Activated naive CD4-positive, alpha-beta T cell treated with anti-CD3 and anti-CD28 coated beads for 36 hours (primary cell): ENCODE data around the gene LMNB1. TPM values are rescaled to one million over a fixed set of nuclear protein-coding genes. Genes with fewer than 3 reads are reported as not detected.
"Not testable (repeated sequence)": the region's sequence is repeated elsewhere in the genome, so short reads cannot be mapped to it uniquely, and the experiment has no call there.

Experiments
- CTCF ChIA-PET: fragments of 350-600 bp; sonication (Branson Sonifier 250); formaldehyde crosslinking; loops from one replicate; lab custom pipeline; 2021; ENCODE audit warnings: antibody characterized with exemption; lab: Charles Lee
- DNase-seq: peaks from one replicate; pipeline ENCODE4 v3.0.0-alpha.2; 2020
- H3K27ac Mint-ChIP-seq: one replicate; pipeline ENCODE4 v1.8.0; 2021; ENCODE audit warnings: mild to moderate bottlenecking, mixed read lengths
- H3K27me3 Mint-ChIP-seq: one replicate; pipeline ENCODE4 v1.8.0; 2021; ENCODE audit warnings: low read depth, mixed read lengths
- H3K36me3 Mint-ChIP-seq: one replicate; pipeline ENCODE4 v1.8.0; 2021; ENCODE audit warnings: low read depth, mixed read lengths
- H3K4me1 Mint-ChIP-seq: one replicate; pipeline ENCODE4 v1.8.0; 2021; ENCODE audit warnings: low read depth, mixed read lengths
- H3K4me3 Mint-ChIP-seq: one replicate; pipeline ENCODE4 v1.8.0; 2021; ENCODE audit warnings: mild to moderate bottlenecking, moderate library complexity, mixed read lengths
- H3K9me3 Mint-ChIP-seq: one replicate; pipeline ENCODE4 v1.8.0; 2021; ENCODE audit warnings: mixed read lengths
- intact Hi-C: fragments of 100-400 bp; cut with micrococcal nuclease; formaldehyde crosslinking; loops from one replicate; pipeline ENCODE4 v1.15.1; 2023
- total RNA-seq, 2 experiments: library from RNA; stranded (reverse); gene quantifications; one replicate each; pipeline ENCODE4 v1.2.3, GENCODE V29; 2021

Gene LMNB1
- 100 to 1,000 TPM; 274 to 289 TPM for total RNA-seq

GRCh38 chr5:126776499-126777256 lies at the start of gene LMNB1:
LMNB1 (plus strand) TSS chr5:126777136; CDS start chr5:126777509, 373 bp downstream.
- intact Hi-C loops: loop anchor here (1.0 to 10.0 kb wide), 4 partner anchors 14 to 297 kb away; partner anchors contain the start of gene C5orf63
- CTCF ChIA-PET: interaction anchor here (0.8 to 5.3 kb wide), 14 partner anchors 11 to 101 kb away, joined by 3 to 154 read pairs (median 6); no protein-coding TSS in a partner anchor
- Mint-ChIP-seq H3K9me3 (no peaks in the 10 kb centered on the region), H3K36me3 (peaks cover 38% of the 10 kb centered on the region), H3K4me1 (peaks cover 26% of the 10 kb centered on the region), H3K27ac (peak within 1 kb of the TSS; percentile 97), H3K27me3 (no peaks in the 10 kb centered on the region), H3K4me3 (peak within 1 kb of the TSS; percentile 96)
- DNase-seq: peak; percentile 97

GRCh38 chr5:126732716-126733115 lies 44.2 kb upstream of the LMNB1 start:
- CTCF ChIA-PET: interaction anchor here (0.7 kb wide), 1 partner anchor 43 kb away, joined by 3 read pairs; no protein-coding TSS in a partner anchor
- no peak for DNase-seq
- Mint-ChIP-seq H3K4me3 (no peak overlapping the region), H3K27ac (no peak overlapping the region), H3K4me1 (peaks cover 14% of the 10 kb centered on the region), H3K9me3 (no peaks in the 10 kb centered on the region), H3K27me3 (peaks cover 1% of the 10 kb centered on the region), H3K36me3 (no peaks in the 10 kb centered on the region)
- intact Hi-C loops: no loop called here

GRCh38 chr5:126734573-126734972 lies 42.4 kb upstream of the LMNB1 start:
- peaks cover 14% of the 10 kb centered on the region for H3K4me1 Mint-ChIP-seq
- intact Hi-C loops, H3K36me3 Mint-ChIP-seq, H3K9me3 Mint-ChIP-seq, H3K27me3 Mint-ChIP-seq, CTCF ChIA-PET, H3K4me3 Mint-ChIP-seq, DNase-seq, H3K27ac Mint-ChIP-seq: not testable (repeated sequence)

- CTCF ChIA-PET: no interaction called here
- Mint-ChIP-seq H3K27me3 (peaks cover 3% of the 10 kb centered on the region), H3K4me1 (peaks cover 4% of the 10 kb centered on the region), H3K27ac (no peak overlapping the region), H3K36me3 (no peaks in the 10 kb centered on the region), H3K4me3 (no peak overlapping the region), H3K9me3 (no peaks in the 10 kb centered on the region)
- DNase-seq: no peak
- intact Hi-C loops: no loop called here
Observed at GRCh38 chr5:126736141-126736540, 40.8 kb upstream of the LMNB1 start.

- DNase-seq: no peak
- CTCF ChIA-PET: no interaction called here
- Mint-ChIP-seq H3K9me3 (no peaks in the 10 kb centered on the region), H3K27ac (no peak overlapping the region), H3K27me3 (peaks cover 3% of the 10 kb centered on the region), H3K4me1 (peaks cover 14% of the 10 kb centered on the region), H3K4me3 (no peak overlapping the region), H3K36me3 (no peaks in the 10 kb centered on the region)
- intact Hi-C loops: no loop called here
Observed at GRCh38 chr5:126741361-126741760, 35.6 kb upstream of the LMNB1 start.

GRCh38 chr5:126742425-126742824 lies 34.5 kb upstream of the LMNB1 start:
- H3K36me3 Mint-ChIP-seq: no peaks in the 10 kb centered on the region
- DNase-seq: no peak
- peaks cover 23% of the 10 kb centered on the region for H3K4me1 Mint-ChIP-seq
- CTCF ChIA-PET: no interaction called here
- no peak overlapping the region for H3K4me3 Mint-ChIP-seq
- H3K9me3 Mint-ChIP-seq: no peaks in the 10 kb centered on the region
- intact Hi-C loops: no loop called here
- H3K27ac Mint-ChIP-seq: no peak overlapping the region
- H3K27me3 Mint-ChIP-seq: peaks cover 3% of the 10 kb centered on the region

GRCh38 chr5:126744836-126745235 lies 32.1 kb upstream of the LMNB1 start:
- intact Hi-C loops: loop anchor here (5.0 kb wide), 1 partner anchor 1042 kb away; no protein-coding TSS in a partner anchor
- Mint-ChIP-seq H3K4me3 (no peak overlapping the region), H3K4me1 (peaks cover 38% of the 10 kb centered on the region), H3K36me3 (no peaks in the 10 kb centered on the region), H3K27me3 (no peaks in the 10 kb centered on the region), H3K27ac (no peak overlapping the region), H3K9me3 (no peaks in the 10 kb centered on the region)
- no peak for DNase-seq
- CTCF ChIA-PET: interaction anchor here (0.6 kb wide), 1 partner anchor 60 kb away, joined by 4 read pairs; no protein-coding TSS in a partner anchor

GRCh38 chr5:126745259-126745992 lies 31.5 kb upstream of the LMNB1 start:
- CTCF ChIA-PET: interaction anchor here (0.7 kb wide), 1 partner anchor 19 kb away, joined by 3 read pairs; no protein-coding TSS in a partner anchor
- no peak for DNase-seq
- peaks cover 41% of the 10 kb centered on the region for H3K4me1 Mint-ChIP-seq
- no peaks in the 10 kb centered on the region for H3K27me3 Mint-ChIP-seq
- H3K4me3 Mint-ChIP-seq: no peak overlapping the region
- peak overlapping the region; percentile 24 for H3K27ac Mint-ChIP-seq
- H3K9me3 Mint-ChIP-seq: no peaks in the 10 kb centered on the region
- H3K36me3 Mint-ChIP-seq: no peaks in the 10 kb centered on the region
- intact Hi-C loops: loop anchor here (5.0 kb wide), 1 partner anchor 1042 kb away; no protein-coding TSS in a partner anchor

GRCh38 chr5:126746290-126746689 lies 30.6 kb upstream of the LMNB1 start:
- no peaks in the 10 kb centered on the region for H3K9me3 Mint-ChIP-seq
- CTCF ChIA-PET: no interaction called here
- H3K4me3 Mint-ChIP-seq: no peak overlapping the region
- no peaks in the 10 kb centered on the region for H3K36me3 Mint-ChIP-seq
- peaks cover 44% of the 10 kb centered on the region for H3K4me1 Mint-ChIP-seq
- intact Hi-C loops: loop anchor here (5.0 kb wide), 1 partner anchor 1041 kb away; no protein-coding TSS in a partner anchor
- H3K27me3 Mint-ChIP-seq: no peaks in the 10 kb centered on the region
- no peak overlapping the region for H3K27ac Mint-ChIP-seq
- no peak for DNase-seq

GRCh38 chr5:126752081-126752785 lies 24.7 kb upstream of the LMNB1 start:
- H3K4me3 Mint-ChIP-seq: no peak overlapping the region
- DNase-seq: no peak
- H3K36me3 Mint-ChIP-seq: no peaks in the 10 kb centered on the region
- H3K27me3 Mint-ChIP-seq: no peaks in the 10 kb centered on the region
- H3K27ac Mint-ChIP-seq: no peak overlapping the region
- intact Hi-C loops: no loop called here
- no peaks in the 10 kb centered on the region for H3K9me3 Mint-ChIP-seq
- CTCF ChIA-PET: interaction anchor here (0.7 to 1.0 kb wide), 3 partner anchors 9 to 68 kb away, joined by 3 read pairs; no protein-coding TSS in a partner anchor
- peaks cover 33% of the 10 kb centered on the region for H3K4me1 Mint-ChIP-seq

- intact Hi-C loops: no loop called here
- Mint-ChIP-seq H3K36me3 (no peaks in the 10 kb centered on the region), H3K9me3 (no peaks in the 10 kb centered on the region), H3K27me3 (no peaks in the 10 kb centered on the region), H3K4me3 (no peak overlapping the region), H3K4me1 (peaks cover 30% of the 10 kb centered on the region), H3K27ac (no peak overlapping the region)
- DNase-seq: no peak
- CTCF ChIA-PET: interaction anchor here (1.3 kb wide), 1 partner anchor 76 kb away, joined by 3 read pairs; no protein-coding TSS in a partner anchor
Observed at GRCh38 chr5:126753227-126753626, 23.7 kb upstream of the LMNB1 start.

- Mint-ChIP-seq H3K4me3 (no peak overlapping the region), H3K4me1 (peaks cover 37% of the 10 kb centered on the region), H3K27ac (no peak overlapping the region), H3K36me3 (no peaks in the 10 kb centered on the region), H3K9me3 (no peaks in the 10 kb centered on the region), H3K27me3 (no peaks in the 10 kb centered on the region)
- intact Hi-C loops: no loop called here
- CTCF ChIA-PET: no interaction called here
- no peak for DNase-seq
Observed at GRCh38 chr5:126754609-126755008, 22.3 kb upstream of the LMNB1 start.
